DMS 273 treated with DMSO at 0.1 percent for 48 hours (cell line): Measurements from ENCODE around the gene CCDC8.
A peak's percentile ranks its signal among the peaks of the same experiment; 100 is the strongest.
"Not testable (repeated sequence)": the region's sequence is repeated elsewhere in the genome, so short reads cannot be mapped to it uniquely, and the experiment has no call there.

ENCODE experiments used
- DNase-seq: peaks from one replicate; lab custom pipeline; 2025; lab: John Stamatoyannopoulos, UW

The CCDC8 gene, protein sequence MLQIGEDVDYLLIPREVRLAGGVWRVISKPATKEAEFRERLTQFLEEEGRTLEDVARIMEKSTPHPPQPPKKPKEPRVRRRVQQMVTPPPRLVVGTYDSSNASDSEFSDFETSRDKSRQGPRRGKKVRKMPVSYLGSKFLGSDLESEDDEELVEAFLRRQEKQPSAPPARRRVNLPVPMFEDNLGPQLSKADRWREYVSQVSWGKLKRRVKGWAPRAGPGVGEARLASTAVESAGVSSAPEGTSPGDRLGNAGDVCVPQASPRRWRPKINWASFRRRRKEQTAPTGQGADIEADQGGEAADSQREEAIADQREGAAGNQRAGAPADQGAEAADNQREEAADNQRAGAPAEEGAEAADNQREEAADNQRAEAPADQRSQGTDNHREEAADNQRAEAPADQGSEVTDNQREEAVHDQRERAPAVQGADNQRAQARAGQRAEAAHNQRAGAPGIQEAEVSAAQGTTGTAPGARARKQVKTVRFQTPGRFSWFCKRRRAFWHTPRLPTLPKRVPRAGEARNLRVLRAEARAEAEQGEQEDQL

DNA sequence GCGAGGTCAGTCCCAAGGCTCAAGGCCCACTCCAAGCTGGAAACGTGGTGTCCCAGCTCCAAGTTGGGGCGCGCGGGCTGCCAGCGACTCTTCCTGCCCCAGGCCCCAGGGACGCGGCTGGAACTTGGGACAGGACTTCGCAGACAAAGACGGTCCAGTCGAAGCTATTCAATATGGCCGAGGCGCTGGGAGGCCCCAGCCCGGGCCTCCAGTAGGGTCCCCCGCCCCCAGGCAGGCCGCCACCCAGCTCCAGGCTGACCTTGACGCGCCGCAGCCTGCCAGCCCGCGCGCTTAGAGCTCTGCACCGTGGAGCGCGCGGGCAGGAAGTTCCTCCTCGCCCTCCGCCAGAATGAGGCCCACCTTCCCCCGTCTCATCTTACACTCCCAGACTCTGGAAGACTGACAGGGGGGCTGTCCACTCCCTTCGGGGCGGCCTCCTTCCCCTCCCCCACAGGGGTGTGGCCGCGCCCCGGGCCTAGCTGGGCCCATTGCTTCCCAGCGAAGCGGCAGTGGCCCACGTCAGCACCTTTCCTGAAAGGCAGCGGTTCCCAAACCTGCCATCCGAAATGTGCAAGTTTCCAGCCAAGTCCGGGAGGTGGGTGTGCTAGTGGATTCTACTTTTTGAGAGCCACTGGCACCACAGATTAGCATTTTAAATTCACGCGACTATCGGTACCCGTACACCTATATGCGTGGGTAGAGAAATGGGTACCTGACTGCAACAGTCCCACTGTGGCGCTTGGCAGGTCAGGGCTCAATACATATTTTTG lies at the start of gene CCDC8:
TSS of gene CCDC8 (minus strand) at position 303 of the 770 bp plus-strand sequence. CDS start 754 bp downstream, outside the sequence.
- DNase-seq, result no peak

DNA sequence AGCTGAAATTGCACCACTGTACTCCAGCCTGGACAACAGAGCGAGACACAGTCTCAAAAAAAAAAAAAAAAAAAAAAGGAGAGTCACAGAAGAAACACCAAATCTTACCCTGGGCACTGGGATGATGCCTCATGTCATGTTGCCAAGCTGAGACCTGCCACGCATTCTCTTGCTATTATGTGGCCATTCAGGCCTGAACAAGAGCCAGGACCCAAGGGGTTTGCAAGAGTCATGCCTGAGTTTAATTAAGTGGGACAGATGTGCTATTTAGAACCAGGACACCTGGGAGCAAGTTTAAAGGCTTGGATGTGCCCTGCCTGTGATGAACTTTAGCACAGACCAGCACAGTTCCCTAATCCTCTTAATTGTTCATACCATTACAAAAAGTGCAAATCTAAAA lies 48.2 kb upstream of the CCDC8 start:
- DNase-seq, result peak; percentile 29

DNA sequence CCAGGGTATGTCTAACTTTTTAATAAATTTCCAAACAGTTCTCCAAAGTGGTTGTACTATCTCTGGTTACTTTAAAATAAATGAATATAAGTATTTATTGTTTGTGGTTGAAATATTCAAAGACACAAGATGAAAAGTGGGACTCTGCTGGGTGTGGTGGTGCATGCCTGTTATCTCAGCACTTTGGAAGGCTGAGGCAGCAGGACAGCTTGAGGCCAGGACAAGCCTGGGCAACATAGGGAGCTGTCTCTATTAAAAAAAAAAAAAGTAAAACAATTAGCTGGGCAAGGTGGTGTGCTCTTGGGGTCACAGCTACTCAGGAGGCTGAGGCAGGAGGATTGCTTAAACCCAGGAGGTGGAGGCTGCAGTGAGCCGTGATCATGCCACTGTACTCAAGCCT lies 47.6 kb upstream of the CCDC8 start:
- no peak for DNase-seq

DNA sequence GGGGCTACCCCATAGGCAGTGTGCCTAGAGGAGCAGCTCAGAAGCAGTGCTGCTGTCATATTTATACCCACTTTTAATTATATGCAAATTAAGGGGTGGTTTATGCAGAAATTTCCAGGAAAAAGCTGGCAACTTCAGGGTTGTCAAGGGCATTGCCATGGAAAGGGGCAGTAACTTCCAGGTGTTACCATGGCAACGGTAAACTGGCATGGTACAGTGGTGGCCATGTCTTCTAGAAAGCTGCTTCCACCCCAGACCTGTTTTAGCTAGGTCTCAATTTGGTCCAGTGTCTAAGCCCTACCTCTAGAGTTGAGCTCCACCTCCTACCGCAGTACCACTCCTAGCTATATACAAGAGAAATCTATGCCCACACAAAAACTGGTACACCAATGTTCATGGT lies 46.7 kb upstream of the CCDC8 start:
- no peak for DNase-seq

DNA sequence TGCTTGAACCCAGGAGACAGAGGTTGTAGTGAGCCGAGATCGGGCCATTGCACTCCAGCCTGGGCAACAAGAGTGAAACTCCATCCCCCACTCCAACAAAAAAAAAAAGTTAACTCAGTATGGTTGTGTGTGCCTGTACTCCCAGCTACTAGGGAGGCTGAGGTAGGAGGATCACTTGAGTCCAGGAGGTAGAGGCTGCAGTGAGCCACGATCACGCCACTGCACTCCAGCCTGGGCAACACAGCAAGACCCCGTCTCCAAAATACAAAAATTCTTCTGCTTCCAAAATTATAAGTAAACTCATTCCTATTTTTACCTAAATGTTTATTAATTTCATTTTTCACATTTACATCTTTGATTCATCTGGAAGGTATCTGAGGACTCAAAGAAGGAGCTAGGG lies 43.6 kb upstream of the CCDC8 start:
- DNase-seq, result no peak

DNA sequence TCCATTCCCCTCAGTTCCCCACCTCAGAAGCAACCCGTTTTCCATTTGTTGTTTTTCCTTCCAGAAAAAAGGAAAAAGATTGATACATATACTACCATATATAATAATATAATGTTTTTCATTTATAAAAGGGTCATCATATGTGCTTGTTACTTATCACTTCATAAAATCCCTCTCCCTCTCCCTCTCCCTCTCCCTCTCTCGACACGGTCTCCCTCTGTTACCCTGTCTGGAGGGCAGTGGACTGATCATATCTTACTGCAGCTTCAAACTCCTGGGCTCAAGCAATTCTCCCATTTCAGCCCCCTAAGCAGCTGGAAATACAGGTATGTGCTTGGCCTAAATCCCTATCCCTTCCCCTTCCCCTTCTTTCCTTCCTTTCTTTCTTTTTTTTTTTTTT lies 40.9 kb upstream of the CCDC8 start:
- DNase-seq, result no peak

DNA sequence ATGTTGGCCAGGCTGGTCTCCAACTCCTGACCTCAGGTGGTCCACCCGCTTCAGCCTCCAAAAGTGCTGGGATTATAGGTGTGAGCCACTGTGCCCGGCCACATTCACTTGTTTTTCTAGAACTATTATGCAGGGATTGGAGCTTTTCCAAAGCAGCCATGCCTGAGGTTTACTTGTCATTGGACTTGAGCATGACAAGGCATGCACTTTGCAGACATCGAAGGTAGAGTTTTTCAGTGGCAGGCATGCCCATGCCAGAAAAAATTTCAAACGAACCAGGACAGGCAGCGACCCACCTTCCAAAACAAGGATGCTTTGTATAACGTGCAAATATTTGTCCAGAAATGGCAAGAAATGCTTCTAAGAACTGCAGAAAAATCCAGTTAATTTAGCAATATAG lies 40.3 kb upstream of the CCDC8 start:
- DNase-seq, result no peak

DNA sequence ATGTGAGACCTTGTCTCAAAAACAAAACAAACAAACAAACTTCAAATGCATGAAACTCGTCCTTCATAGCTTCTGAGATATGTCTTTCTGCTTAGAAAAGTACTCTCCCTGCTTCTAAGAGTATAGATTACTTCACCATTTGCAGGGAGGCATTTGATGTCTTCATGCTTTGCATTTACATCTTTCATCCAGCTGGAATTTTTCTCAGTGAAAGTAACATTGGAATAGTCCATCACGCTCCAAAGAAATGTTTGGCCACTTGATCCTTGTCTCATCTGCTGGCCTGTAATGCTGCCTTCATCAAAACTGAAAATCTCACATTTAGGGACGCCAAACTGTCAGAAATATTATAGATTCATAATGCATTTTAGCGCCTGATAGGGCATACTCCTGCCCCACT lies 38.8 kb upstream of the CCDC8 start:
- DNase-seq, result no peak

DNA sequence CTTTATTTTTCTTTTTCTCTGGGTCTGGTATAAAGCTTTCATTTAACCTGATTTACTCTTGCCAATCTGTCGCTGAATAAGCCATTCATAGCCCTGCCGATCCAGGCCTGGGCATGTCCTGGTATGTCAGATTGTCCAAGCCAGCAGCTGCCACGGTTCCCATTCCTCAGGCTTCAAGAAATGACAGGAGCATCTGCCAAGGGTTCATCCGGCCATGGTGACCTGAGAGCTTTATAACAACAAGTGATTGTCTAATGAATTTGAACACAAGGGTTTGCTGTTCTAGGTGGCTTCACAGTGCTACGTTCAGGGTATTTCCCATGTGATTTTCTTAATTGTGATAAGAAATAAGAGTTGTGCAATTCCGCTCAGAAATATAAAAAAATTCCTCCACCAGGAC lies 38.0 kb upstream of the CCDC8 start:
- peak; percentile 75 for DNase-seq

DNA sequence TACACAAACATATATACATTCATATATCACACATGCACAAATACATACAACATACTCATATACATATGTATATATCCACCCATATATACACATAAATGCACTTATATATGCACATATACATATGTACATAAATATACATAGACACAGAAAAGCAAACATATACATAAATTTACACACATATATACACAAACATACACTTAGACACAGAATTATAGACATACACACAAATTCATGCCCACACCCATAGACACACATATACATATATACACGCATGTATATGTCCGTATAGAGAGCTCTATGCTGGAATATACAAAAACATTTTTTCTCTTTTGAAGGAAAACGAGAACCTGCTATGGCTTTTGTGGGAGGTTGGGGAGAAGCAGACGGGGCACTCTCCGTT lies 37.4 kb upstream of the CCDC8 start:
- DNase-seq, result no peak

DNA sequence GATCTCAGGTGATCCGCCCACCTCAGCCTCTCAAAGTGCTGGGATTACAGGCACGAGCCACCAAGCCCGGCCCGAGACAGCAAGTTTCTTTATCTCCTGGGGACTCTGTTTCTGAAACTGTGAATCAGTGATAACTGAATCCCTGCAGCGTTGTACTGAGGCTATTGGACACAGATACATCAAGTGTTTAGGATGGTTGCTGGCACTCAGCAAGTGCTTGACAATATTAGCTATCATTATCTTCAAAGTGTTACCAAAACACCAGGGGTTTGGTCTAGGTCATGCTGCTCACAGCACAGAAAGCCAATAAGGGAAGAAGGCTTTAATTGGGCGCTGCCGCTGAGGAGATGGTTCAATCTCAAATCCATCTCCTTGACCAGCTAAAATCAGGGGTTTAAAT lies 35.9 kb upstream of the CCDC8 start:
- no peak for DNase-seq

DNA sequence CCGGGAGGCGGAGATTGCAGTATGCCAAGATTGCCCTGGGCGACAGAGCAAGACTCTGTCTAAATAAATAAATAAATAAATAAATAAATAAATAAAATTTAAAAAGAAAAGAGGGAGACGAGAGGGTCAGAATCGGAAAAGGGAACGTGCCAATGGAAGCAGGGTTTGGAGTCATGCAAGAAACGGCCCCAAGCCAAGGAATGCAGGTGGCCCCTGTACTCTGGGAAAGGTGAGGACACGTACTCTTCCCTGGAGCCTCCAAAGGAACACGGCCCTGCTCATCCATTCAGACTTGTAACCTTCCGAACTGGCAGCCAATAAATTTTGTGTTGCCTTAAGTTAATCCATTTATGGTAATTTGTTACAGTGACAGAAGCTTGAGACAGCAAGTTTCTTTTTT lies 35.2 kb upstream of the CCDC8 start:
- DNase-seq, result no peak

DNA sequence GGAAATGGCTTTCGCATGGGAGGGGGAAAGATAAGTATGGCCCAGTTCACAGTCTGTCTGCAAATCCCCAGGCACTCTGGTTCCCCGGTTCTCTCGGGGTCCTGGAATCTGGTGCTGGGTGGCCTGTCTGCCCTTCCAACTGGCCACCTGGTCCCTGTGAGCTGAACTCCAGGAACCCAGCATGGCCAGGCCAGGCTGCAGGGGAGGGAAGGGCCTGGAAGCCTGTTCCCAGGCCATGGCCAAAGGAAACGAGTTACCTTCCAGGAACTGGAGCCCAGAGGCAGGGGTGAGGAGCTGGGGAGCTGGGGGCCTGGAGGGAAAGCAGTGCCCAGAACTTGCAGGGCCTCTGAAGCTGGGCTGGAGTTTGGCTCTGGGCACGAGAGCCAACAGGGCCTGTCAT lies 34.5 kb upstream of the CCDC8 start:
- no peak for DNase-seq

DNA sequence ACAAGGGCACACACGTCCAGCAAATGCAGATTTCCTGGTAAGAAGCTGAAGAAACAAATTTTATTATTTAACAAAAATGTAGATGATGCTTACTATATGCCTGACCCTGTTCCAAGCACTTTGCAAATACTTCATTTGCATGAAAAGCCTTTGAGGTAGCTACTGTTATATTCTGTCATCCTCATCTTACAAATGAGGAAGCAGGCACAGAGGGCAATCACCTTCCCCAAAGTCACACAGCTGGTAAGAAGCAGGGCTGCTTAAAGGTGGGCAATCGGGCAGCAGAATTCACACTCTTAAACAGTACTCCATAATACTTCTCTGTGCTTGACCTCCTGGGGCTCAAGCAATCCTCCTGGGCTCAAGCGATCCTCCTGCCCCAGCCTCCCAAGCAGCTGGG lies 33.6 kb upstream of the CCDC8 start:
- no peak for DNase-seq

DNA sequence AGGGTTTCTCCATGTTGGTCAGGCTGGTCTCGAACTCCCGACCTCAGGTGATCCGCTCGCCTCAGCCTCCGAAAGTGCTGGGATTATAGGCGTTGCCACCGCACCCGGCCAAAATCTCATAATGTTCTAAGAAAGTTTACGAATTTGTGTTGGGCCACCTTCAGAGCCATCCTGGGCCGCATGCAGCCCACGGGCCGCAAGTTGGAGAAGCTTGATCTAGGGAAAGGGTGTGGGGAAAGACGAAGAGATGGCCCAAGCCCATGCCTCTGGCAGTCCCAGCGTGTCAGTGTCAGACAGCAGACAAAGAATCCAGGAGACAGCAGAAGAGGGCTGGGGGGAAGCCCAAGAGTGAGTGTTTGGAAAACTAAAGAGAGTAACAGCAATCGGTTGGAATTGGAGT lies 32.7 kb upstream of the CCDC8 start:
- no peak for DNase-seq

DNA sequence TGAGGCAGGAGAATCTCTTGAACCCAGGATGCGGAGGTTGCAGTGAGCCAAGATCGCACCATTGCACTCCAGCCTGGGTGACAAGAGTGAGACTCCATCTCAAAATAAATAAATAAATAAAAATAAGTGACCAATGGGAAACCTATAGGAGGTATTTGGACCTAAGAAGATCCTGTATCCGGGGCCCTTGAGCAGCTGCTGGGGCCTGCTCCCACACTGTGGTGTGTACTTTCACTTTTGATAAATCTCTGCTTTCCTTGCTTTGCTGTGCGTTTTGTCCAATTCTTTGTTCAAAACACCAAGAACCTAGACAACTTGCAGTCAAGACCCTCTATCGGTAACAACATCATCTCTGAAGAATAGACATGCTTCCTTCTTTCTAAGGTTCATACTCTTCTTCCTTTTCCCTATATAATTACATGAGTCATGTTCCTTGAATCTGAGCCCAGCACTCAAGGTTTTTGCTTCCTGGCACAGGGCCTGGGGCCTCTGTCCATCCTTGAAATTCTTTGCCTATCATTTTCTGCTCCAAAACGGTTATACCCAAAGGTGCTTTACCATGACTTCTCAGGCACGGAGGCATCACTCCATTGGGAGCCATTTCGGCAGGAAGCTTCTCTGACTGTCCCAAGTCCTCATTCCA lies 29.6 kb upstream of the CCDC8 start:
- no peak for DNase-seq

DNA sequence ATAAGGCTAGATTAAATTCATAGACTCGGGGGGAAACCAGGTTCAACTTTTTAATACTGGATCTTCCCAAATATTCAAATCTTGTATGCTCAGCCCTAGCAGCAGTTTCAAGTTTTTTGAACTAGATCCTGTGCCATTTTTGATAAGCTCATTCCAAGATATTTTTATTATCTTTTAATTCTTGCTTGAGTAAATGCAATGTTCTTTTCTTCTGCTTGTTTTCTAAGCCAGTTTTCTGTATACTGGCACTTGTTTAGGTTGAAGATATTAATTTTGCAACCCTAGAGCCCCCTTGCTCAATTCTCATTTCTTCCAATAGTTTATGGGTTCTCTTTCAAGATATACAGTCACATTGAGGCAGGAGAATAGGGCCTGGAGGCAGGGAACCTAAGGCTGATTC lies 28.5 kb upstream of the CCDC8 start:
- DNase-seq, result no peak

DNA sequence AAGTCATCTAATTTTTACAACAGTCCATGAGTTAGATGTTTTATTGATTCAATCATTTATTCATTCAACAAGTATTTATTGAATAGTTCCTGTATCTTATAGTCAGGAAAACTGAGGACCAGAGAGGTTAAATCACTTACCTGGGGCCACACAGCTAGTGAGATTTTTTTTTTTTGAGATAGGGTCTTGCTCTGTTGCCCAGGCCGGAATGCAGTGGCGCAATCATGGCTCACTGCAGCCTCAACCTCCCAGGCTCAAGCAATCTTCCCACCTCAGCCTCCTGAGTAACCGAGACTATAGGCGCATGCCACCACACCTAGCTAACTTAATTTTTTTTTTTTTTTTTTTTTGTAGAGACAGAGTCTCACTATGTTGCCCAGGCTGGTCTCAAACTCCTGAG lies 22.3 kb upstream of the CCDC8 start:
- not testable (repeated sequence) for DNase-seq

DNA sequence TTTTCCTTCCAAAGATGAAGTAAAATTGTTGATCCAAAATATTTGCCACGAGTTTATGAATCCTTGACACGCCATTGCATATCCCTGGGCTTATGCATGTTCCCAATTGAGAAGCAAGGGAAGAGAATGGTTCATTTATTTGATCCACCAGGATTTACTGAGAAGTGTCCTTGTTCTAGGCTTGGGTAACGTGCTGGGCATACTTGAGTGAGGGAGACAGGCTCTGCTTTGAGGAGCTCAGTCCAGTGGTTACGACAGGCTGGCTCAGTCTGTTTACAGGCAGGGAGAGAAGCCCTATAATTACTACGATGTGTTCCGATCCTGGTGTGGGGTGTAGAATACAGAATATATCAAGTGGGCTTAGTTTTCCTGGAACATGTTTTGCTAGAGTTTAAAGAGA lies 21.6 kb upstream of the CCDC8 start:
- DNase-seq, result no peak

DNA sequence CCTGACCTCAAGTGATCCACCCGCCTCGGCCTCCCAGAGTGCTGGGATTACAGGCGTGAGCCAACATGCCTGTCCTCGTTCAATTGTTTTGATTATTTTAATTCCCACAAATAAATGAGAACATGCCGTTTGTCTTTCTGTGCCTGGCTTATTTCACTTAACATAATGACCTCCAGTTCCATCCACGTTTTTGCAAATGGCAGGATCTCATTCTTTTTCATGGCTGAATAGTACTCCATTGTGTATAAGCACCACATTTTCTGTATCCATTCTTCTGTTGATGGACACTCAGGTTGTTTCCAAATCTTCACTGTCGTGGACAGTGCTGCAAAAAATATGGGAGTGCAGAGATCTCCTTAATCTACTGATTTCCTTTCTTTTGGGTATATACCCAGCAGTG lies 20.1 kb upstream of the CCDC8 start:
- not testable (repeated sequence) for DNase-seq

DNA sequence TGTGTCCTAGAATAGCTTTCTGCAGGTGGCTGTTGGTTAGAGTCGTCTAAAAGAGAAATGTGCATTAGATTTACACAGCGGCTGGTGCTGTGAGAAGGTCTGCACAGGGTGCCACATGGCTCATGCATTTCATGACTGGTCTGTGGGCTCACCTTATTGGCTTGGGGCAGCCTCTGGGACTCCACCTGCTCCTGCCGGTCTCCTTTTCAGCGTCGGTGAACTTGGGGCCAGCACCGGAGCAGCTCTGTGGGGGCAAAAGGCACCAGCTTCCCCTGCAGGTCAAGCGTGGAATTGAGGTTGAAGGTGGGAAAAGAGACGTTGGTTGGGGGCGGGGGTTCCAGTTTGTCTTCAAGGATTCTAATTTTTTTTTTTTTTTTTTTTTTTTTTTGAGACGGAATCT lies 18.5 kb upstream of the CCDC8 start:
- DNase-seq, result no peak

DNA sequence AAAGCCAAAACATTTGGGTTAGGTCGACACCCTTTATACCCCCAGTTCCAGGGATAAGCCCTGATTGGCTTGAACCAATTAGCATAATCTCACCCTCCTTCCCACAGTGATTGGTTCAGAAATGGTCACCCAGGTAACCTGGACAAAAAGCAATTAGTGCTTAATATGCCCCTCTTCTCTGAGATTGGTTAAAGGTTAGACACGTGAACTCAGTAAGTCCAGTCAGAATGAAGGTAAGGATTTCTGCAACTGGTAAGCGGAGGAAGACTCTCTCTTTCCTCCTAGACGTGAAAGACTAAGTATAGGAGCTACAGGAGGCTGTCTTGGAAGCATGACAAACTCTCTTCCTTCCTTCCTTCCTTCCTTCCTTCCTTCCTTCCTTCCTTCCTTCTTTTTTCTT lies 16.6 kb upstream of the CCDC8 start:
- no peak for DNase-seq
